ENCODE results near the gene EIF2AK2.

GRCh38 chr2:37083873-37084794 is 72.6 kb downstream of the EIF2AK2 start, which contains the start of the genes GPATCH11 and HEATR5B:
- TF ChIP-seq GATA3 (IDR thresholded peaks at IDR 0.05; ENCODE audit: low read depth, low read length) (no peak), GATA2 (IDR thresholded peaks at IDR 0.05; ENCODE audit: low read depth, low read length) (no peak)
